GM12801 (cell line): Measurements from ENCODE around the gene HSD17B13.

Source experiments
- TF ChIP-seq, protein P1 (sequence below): IDR thresholded peaks from one replicate; pipeline ENCODE4 v1.5.1; 2011; ENCODE audit warnings: control low read depth; ENCODE audit not compliant: insufficient read length; ENCODE audit errors: extremely low read depth

The HSD17B13 gene

GRCh38 chr4:87322754-87323153 lies at the start of gene HSD17B13:
TSS of gene HSD17B13 (minus strand) at chr4:87322882. CDS start at chr4:87322841, 41 bp downstream.
- TF ChIP-seq, protein P1, sequence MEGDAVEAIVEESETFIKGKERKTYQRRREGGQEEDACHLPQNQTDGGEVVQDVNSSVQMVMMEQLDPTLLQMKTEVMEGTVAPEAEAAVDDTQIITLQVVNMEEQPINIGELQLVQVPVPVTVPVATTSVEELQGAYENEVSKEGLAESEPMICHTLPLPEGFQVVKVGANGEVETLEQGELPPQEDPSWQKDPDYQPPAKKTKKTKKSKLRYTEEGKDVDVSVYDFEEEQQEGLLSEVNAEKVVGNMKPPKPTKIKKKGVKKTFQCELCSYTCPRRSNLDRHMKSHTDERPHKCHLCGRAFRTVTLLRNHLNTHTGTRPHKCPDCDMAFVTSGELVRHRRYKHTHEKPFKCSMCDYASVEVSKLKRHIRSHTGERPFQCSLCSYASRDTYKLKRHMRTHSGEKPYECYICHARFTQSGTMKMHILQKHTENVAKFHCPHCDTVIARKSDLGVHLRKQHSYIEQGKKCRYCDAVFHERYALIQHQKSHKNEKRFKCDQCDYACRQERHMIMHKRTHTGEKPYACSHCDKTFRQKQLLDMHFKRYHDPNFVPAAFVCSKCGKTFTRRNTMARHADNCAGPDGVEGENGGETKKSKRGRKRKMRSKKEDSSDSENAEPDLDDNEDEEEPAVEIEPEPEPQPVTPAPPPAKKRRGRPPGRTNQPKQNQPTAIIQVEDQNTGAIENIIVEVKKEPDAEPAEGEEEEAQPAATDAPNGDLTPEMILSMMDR = no peak

DNA sequence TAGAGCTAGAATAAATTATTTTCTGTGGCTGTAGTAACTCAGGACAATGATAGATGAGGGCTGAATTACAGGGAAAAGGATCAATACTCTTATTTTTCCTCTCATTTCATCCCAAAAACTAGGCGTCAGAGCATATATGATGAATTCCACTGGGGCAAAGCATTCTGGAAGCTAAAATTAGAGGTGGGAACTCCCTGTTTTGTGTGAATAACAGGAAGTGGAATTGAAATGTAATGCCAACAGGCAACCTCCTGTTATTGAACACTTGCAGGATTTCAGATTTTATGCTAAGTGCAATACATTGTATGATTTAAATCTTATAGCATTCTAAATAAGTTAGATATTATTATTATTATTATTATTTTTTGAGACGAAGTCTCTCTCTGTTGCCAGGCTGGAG lies 47.4 kb upstream of the HSD17B13 start:
- TF ChIP-seq, protein P1 = no peak

DNA sequence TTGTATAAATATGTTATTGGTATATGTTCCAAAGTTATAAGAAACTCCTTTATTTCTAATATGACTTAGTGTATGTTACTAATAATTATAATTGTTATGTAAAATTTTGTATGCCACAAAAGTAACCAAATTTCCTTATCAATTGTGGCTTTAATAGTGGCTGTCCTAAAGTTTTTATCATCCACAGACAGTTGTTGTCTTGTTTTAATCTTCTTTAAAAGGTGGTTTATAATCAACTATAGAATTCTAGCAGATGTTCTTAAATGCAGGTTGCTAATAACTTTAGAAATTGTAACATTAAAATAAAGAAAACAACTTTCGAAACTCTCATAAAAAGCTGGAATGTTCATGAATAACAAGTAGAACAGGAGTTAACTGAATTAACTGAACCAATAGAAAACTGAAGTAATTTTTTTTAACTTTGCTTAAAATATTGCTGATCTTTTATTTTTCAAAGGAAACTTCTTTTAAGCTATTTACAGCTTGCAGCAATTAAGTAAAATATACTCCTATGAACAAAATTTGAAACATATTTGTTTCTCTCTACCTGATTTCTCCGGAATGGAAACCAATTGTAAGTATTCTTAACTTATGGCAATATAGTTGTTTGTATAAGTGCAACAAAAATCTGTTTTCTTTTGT lies 44.0 kb upstream of the HSD17B13 start:
- TF ChIP-seq, protein P1 = no peak

- TF ChIP-seq, protein P1 = no peak
These were observed 42.7 kb upstream of the HSD17B13 start for GRCh38 chr4:87365348-87365747.

DNA sequence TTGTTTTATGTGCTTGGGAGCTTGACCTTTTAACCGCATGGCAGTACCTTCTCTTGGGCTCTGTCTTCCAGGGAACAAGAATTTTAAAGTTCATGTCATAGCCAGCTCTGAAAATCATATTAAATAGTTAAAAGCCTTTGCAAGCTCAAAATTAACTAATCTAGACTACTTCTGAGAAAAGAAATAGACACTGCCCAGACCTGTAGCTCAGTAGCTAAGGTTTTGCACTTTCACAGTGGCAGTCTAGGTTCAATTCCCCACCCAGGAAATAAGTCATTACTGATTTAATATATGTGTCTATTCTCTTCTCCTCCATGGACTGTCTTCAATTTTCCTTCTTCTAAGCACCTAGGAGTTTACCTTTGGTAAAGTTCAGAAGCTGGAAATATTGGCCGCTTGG lies 40.9 kb upstream of the HSD17B13 start:
- TF ChIP-seq, protein P1 = no peak

GRCh38 chr4:87360338-87360935 lies 37.8 kb upstream of the HSD17B13 start:
- TF ChIP-seq, protein P1 = no peak

GRCh38 chr4:87359258-87359657 lies 36.6 kb upstream of the HSD17B13 start:
- TF ChIP-seq, protein P1 = no peak
